ENCODE measurements around the gene CALML6. TPM values are rescaled to one million over a fixed set of nuclear protein-coding genes. Genes with fewer than 3 reads are reported as not detected.

The CALML6 gene
- total RNA-seq, 1 experiment from 2014 or later = 1.7 TPM

DNA sequence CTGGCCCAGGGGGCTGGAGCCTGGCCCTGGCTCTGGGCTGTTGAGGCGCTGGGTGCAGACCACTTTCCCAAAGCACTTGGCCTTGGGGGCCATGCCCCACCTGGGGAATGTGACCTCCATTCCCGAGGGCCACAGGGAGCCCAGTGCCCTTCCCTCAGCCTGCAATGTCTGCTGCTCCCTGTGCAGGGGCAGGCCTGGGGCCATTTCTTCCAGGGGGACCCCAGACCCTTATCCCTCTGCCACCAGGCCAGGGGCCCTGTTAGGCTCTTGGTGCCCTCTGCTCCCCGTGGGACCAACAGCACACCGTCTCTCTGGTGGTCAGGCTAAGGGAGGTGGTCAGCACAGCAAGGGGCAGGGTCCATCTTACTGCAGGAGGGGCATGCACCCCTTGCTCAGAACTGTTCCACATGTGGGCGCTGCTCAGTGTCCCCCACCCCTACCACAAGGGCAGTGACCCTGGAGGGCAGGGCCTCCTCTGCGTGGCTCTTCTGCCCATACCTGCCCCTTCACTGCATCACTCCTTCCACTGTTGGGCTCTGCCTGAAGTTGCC lies 5.1 kb downstream of the CALML6 start:
- Histone ChIP-seq H3K4ac (ENCODE audit: low read depth, low read length) (no peak overlapping the region), H2BK12ac (ENCODE audit: insufficient read length, low read depth, low read length) (no peak overlapping the region), H2AK5ac (ENCODE audit: insufficient read length, low read length) (no peak overlapping the region), H3K79me1 (ENCODE audit: insufficient read depth, low read depth, low read length, poor library complexity, severe bottlenecking) (no peaks in the 10 kb centered on the region), H3K9me3 (ENCODE audit: control insufficient read depth, low read depth, low read length) (no peaks in the 10 kb centered on the region), H3K9ac (ENCODE audit: extremely low read depth, insufficient read length, low read length) (no peak overlapping the region), H2BK120ac (ENCODE audit: low read depth, low read length, poor library complexity, severe bottlenecking) (no peak overlapping the region), H4K8ac (replicated peaks; ENCODE audit: insufficient read length, low read depth, low read length) (no peak overlapping the region), H3K27ac (ENCODE audit: insufficient read length, low read depth, low read length) (no peak overlapping the region), H3K23me2 (ENCODE audit: insufficient read length, low read depth, low read length, poor library complexity, severe bottlenecking) (no peaks in the 10 kb centered on the region), H3K4me1 (ENCODE audit: insufficient read depth, low read length) (no peaks in the 10 kb centered on the region), H3K23ac (ENCODE audit: insufficient read length, low read depth, low read length) (no peak overlapping the region), H3K18ac (ENCODE audit: insufficient read length, low read depth, low read length) (no peak overlapping the region), H2BK20ac (ENCODE audit: low read depth, low read length, poor library complexity, severe bottlenecking) (no peak overlapping the region), H4K91ac (ENCODE audit: insufficient read length, low read depth, low read length) (no peak overlapping the region), H2AFZ (ENCODE audit: low read length) (no peak overlapping the region), H2BK15ac (ENCODE audit: low read depth, low read length) (no peak overlapping the region), H3K4me2 (ENCODE audit: insufficient read depth, insufficient read length, low read length) (peak overlapping the region; percentile 21), H3K79me2 (ENCODE audit: insufficient read depth, low read length) (no peaks in the 10 kb centered on the region), H3K14ac (ENCODE audit: insufficient read depth, low read length) (no peak overlapping the region), H3K27me3 (ENCODE audit: insufficient read depth, low read length) (no peaks in the 10 kb centered on the region), H4K5ac (ENCODE audit: insufficient read length, low read depth, low read length) (no peak overlapping the region), H2BK5ac (ENCODE audit: insufficient read length, low read length) (no peak overlapping the region), H3K56ac (ENCODE audit: insufficient read length, low read depth, low read length) (no peak overlapping the region), H4K20me1 (ENCODE audit: control insufficient read depth, insufficient read depth, insufficient read length) (no peaks in the 10 kb centered on the region), H3T11ph (ENCODE audit: low read length) (no peak overlapping the region)
- TF ChIP-seq, protein P1, sequence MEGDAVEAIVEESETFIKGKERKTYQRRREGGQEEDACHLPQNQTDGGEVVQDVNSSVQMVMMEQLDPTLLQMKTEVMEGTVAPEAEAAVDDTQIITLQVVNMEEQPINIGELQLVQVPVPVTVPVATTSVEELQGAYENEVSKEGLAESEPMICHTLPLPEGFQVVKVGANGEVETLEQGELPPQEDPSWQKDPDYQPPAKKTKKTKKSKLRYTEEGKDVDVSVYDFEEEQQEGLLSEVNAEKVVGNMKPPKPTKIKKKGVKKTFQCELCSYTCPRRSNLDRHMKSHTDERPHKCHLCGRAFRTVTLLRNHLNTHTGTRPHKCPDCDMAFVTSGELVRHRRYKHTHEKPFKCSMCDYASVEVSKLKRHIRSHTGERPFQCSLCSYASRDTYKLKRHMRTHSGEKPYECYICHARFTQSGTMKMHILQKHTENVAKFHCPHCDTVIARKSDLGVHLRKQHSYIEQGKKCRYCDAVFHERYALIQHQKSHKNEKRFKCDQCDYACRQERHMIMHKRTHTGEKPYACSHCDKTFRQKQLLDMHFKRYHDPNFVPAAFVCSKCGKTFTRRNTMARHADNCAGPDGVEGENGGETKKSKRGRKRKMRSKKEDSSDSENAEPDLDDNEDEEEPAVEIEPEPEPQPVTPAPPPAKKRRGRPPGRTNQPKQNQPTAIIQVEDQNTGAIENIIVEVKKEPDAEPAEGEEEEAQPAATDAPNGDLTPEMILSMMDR (conservative IDR thresholded peaks at IDR 0.05) = no peak
- no peak for DNase-seq
- Mint-ChIP-seq H3K4me3 (no peak overlapping the region), H3K36me3 (ENCODE audit: insufficient read depth in 1 of 3, low read depth in 3 of 3) (no peaks in the 10 kb centered on the region; a peak in 1 of 7 replicates), H3K9me3 (no peaks in the 10 kb centered on the region; a peak in 1 of 5 replicates), H3K27me3 (ENCODE audit: low read depth) (peaks cover 4% of the 10 kb centered on the region), H3K27ac (no peak overlapping the region), H3K4me1 (peaks cover 2 to 16% of the 10 kb centered on the region in 2 experiments; a peak in 3 of 4 replicates)
- WGBS (ENCODE audit: extremely low coverage, insufficient read length, low lambda C conversion rate) = no CpG with 5 or more reads among the region's 6 CpGs

Measured in H9 (cell line).